ENCODE results near the gene RNF213.
"Not testable (repeated sequence)": the region's sequence is repeated elsewhere in the genome, so short reads cannot be mapped to it uniquely, and the experiment has no call there.

RNF213 gene

GRCh38 chr17:80319999-80320344 lies 59.3 kb downstream of the RNF213 start:
- no peak overlapping the region for H3K4me3 ChIP-seq (ENCODE audit: low read depth, low read length)
- no peak for TF ChIP-seq CTCF (IDR thresholded peaks at IDR 0.05; ENCODE audit: insufficient read depth, low read depth, low read length, missing control alignments)
- DNase-seq (ENCODE audit: low read depth), result no peak

GRCh38 chr17:80320496-80320895 lies 59.8 kb downstream of the RNF213 start:
- TF ChIP-seq CTCF (IDR thresholded peaks at IDR 0.05; ENCODE audit: insufficient read depth, low read depth, low read length, missing control alignments), result no peak

GRCh38 chr17:80322864-80323263 lies 62.2 kb downstream of the RNF213 start:
- no peak for DNase-seq (ENCODE audit: low read depth)
- H3K4me3 ChIP-seq (ENCODE audit: low read depth, low read length), result no peak overlapping the region
- no peak for TF ChIP-seq CTCF (IDR thresholded peaks at IDR 0.05; ENCODE audit: insufficient read depth, low read depth, low read length, missing control alignments)

More at GRCh38 chr17:80320496-80320895, 59.8 kb downstream of the RNF213 start:
- no peak overlapping the region for H3K4me3 ChIP-seq (ENCODE audit: low read depth, low read length)
- no peak for DNase-seq (ENCODE audit: low read depth)

GRCh38 chr17:80323982-80324381 lies 63.3 kb downstream of the RNF213 start:
- DNase-seq (ENCODE audit: low read depth), result no peak
- TF ChIP-seq CTCF (IDR thresholded peaks at IDR 0.05; ENCODE audit: insufficient read depth, low read depth, low read length, missing control alignments), result no peak
- no peak overlapping the region for H3K4me3 ChIP-seq (ENCODE audit: low read depth, low read length)

GRCh38 chr17:80327518-80327917 lies 66.9 kb downstream of the RNF213 start:
- H3K4me3 ChIP-seq (ENCODE audit: low read depth, low read length), result no peak overlapping the region
- DNase-seq (ENCODE audit: low read depth), result no peak
- no peak for TF ChIP-seq CTCF (IDR thresholded peaks at IDR 0.05; ENCODE audit: insufficient read depth, low read depth, low read length, missing control alignments)

- no peak overlapping the region for H3K4me3 ChIP-seq (ENCODE audit: low read depth, low read length)
- no peak for DNase-seq (ENCODE audit: low read depth)
- no peak for TF ChIP-seq CTCF (IDR thresholded peaks at IDR 0.05; ENCODE audit: insufficient read depth, low read depth, low read length, missing control alignments)
Observed at GRCh38 chr17:80328634-80329380, 68.2 kb downstream of the RNF213 start.

GRCh38 chr17:80329421-80329820 lies 68.8 kb downstream of the RNF213 start:
- DNase-seq (ENCODE audit: low read depth); H3K4me3 ChIP-seq (ENCODE audit: low read depth, low read length): not testable (repeated sequence)

Data from GM12865 (cell line).